Measurements from ENCODE around the gene BDH2.
A peak's percentile ranks its signal among the peaks of the same experiment; 100 is the strongest.

The BDH2 gene

GRCh38 chr4:103099691-103100392, at the start of gene BDH2:
BDH2 (minus strand) TSS chr4:103099834; CDS start chr4:103096254, 3,580 bp downstream.
- peak; percentile 91 for DNase-seq (ENCODE audit: low spot score)

DNA sequence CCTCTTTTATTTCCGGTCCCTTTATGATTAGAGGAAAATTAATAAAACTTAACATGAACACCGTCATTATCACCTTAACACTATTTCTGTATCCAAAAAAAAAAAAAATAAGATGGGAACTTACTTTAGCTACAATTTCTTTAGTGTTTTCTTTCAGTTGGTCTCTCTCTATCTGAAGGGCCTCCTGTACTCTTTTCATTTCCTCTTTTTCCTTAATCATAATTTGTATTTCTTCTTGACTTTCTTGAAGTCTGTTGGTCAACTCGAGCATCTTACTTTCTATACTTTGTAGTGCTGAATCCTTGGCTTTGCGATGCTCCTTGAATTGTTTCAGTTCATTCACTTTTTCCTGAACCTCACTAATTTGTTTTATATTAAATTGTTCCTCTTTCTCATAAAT, 45.3 kb upstream of the BDH2 start:
- DNase-seq (ENCODE audit: low spot score): no peak

GRCh38 chr4:103137446-103137827, 37.8 kb upstream of the BDH2 start:
- DNase-seq (ENCODE audit: low spot score): no peak

GRCh38 chr4:103136671-103137445, 37.2 kb upstream of the BDH2 start:
- no peak for DNase-seq (ENCODE audit: low spot score)

DNA sequence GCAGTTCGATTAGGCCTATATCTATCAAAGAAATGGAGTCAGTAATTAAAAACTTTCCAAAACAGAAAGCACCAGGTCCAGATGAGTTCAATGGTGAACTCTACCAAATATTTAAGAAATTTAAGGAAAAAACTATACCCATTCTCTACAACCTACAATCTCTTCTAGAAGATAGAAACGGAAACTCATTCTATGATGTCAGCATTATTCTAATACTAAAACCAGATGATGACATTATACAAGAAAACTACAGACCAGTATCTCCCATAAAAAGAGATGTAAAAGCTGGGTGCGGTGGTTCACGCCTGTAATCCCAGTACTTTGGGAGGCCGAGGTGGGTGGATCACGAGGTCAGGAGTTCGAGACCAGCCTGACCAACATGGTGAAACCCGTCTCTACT, 29.5 kb upstream of the BDH2 start:
- no peak for DNase-seq (ENCODE audit: low spot score)

- no peak for DNase-seq (ENCODE audit: low spot score)
Measured at GRCh38 chr4:103126126-103126525, 26.5 kb upstream of the BDH2 start.

DNA sequence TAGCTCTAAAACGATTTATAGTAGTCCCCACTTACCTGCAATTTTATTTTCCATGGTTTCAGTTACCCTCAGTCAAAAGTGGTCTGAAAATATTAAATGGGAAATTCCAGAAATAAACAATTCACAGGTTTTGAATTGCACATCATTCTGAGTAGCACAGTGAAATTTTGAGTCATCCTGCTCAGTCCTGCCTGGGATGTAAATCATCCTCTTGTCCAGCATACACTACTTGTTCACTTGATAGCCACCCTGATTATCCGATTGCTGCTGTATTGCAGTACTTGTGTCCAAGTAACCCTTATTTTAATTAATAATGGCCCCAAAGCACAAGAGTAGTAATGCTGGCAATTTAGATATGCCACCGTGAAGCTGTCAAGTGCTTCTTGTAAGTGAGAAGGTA, 23.5 kb upstream of the BDH2 start:
- no peak for DNase-seq (ENCODE audit: low spot score)

DNA sequence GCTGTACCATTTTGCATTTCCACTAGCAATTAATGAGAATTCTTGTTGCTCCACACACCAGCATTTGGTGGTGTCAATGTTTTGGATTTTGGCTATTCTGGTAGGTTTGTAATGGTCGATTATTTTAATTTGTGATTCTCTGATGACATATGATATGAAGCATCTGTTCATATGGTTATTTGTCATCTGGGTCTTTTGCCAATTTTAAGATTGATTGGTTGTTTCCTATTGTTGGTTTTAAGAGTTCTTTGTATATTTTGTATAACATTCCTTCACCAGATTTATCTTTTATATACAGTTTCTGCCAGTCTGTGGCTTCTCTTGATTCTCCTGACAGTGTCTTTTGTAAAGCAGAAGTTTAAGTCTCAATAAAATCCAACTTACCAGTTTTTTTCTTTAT, 18.5 kb upstream of the BDH2 start:
- no peak for DNase-seq (ENCODE audit: low spot score)

GRCh38 chr4:103111598-103111997, 12.0 kb upstream of the BDH2 start:
- no peak for DNase-seq (ENCODE audit: low spot score)

DNA sequence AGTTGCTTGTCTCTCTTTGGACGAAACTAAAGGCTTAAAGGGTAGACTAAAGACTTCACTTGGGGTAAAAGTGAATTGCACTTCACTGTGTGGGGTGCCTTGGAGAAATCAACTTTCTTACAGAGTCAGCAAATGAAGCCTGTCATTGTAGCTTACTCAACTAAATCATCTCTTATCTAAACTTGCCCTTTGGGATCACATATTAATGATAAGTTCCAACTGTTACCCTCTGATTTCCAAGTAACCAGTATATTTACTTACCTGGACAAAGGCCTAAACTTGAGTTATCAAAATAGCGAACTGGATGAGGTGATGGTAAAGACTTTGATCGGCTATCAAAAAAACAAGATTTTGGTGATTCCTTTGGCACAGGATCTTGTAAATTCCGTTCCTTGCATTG, 8.9 kb upstream of the BDH2 start:
- DNase-seq (ENCODE audit: low spot score): no peak

- DNase-seq (ENCODE audit: low spot score): no peak
Measured at GRCh38 chr4:103105558-103106356, 6.1 kb upstream of the BDH2 start.

- no peak for DNase-seq (ENCODE audit: low spot score)
Measured at GRCh38 chr4:103104886-103105285, 5.3 kb upstream of the BDH2 start.

GRCh38 chr4:103100691-103101090, 1.1 kb upstream of the BDH2 start:
- DNase-seq (ENCODE audit: low spot score): no peak

- peak; percentile 29 for DNase-seq (ENCODE audit: low spot score)
Measured at GRCh38 chr4:103098756-103099440, 736 bp downstream of the BDH2 start.

- no peak for DNase-seq (ENCODE audit: low spot score)
Measured at GRCh38 chr4:103098341-103098740, 1.3 kb downstream of the BDH2 start.

GRCh38 chr4:103097112-103097511, 2.5 kb downstream of the BDH2 start:
- DNase-seq (ENCODE audit: low spot score): no peak

DNA sequence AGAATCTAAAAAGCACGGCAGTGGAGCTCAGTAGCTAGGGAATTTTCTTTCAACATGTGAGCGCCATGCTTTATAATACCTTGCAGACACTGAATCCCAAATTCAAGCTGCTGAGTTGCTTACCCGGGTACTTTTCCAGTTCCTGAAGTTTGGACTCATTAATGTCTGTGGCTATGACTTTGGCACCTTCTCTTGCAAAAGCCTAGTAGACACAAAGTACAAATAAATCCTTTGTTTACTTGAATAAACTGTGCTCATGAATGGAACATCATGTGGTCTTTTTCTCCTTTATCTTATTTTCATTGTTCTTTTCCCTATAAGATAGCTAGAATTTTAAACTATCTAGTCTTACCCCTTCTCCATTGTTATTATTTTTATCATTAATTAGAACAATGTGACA, 4.6 kb downstream of the BDH2 start:
- DNase-seq (ENCODE audit: low spot score): no peak

DNA sequence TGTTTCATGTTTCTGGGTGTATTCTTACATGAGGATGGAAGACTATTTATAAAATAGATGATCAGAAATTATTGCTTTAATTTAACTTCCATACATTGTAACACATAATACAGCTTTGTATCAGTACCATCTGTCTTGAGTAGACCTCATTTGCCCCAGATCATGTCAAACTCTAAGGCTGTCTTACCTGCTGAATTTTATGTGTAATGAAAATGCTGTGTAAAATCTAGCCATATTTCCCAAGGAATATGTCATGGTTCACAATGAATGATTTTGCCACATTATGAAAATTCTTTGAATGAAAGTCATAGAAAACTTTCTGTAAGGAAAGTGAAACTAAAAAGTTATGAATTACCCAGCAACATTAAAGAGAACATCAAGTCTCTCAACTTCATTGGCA, 7.4 kb downstream of the BDH2 start:
- no peak for DNase-seq (ENCODE audit: low spot score)

DNA sequence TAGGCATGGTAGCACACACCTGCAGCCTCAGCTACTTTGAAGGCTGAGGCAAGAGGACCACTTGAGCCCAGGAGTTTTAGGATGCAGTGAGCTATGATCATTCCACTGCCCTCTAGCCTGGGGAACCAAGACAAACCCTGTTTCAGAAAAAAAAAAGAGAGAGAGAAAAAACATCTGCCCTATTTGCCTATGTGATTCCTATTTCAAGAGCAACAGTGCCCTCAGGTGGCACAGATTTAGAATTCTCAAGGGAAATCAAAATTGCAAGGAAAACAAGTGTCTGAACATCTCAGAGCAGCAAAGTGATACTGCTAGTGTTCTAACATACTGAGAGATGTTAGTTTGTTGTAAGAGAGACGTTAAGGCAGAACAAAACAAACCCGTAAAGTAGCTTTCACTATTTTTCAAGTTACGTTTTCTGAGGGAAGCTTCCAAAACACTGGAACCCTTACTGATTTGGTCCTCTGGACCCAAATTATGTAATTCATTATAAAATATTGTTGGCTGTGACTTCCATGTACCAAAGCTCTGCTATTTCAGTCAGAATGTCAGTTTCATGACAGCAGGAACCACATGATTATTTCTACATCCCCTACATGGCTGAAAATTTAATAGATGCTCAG, 7.9 kb downstream of the BDH2 start:
- peak; percentile 41 for DNase-seq (ENCODE audit: low spot score)

GRCh38 chr4:103089481-103089880, 10.2 kb downstream of the BDH2 start:
- DNase-seq (ENCODE audit: low spot score): no peak

DNA sequence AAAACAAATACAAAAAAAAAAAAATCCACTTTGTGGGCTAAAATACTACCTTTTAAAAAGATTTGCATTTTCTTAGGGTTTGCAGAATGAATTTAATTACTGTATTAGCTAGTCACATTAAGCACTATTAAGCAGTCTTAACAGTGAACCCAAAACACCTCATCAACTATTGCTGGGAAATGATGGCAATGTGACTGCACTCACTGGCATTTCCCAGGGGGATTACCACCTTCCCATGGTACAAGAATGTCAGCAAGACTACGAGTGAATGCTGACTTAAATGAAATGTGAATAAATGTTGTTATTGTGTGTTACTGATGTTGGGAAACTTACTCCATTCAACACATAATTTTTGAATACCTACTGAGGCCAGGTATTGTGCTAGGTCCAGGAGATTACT, 13.1 kb downstream of the BDH2 start:
- no peak for DNase-seq (ENCODE audit: low spot score)

Measured in AG20443 (cell line).